SK-N-SH treated with all-trans-retinoic acid at 6 μM for 48 hours (cell line): ENCODE results near the gene AADAT.

Source experiments
- ATAC-seq: fragments of 200-7000 bp; cut with Tn5 transposase; 3 replicates; pipeline ENCODE4 v1.9.1; 2020; ENCODE audit warnings: mild to moderate bottlenecking, moderate library complexity
- ARNTL ChIP-seq: fragments of 450-650 bp; formaldehyde crosslinking; IDR thresholded peaks from 2 replicates; pipeline ENCODE4 v1.5.0; 2020; ENCODE audit warnings: low read depth, mild to moderate bottlenecking, moderate library complexity, borderline replicate concordance
- BACH2 ChIP-seq: fragments of 250-450 bp; sonication (Bioruptor Pico); IDR thresholded peaks from 2 replicates; pipeline ENCODE4 v1.9.0; 2021; ENCODE audit warnings: mild to moderate bottlenecking, borderline replicate concordance
- CSDC2 ChIP-seq: fragments of 250-450 bp; sonication (Bioruptor Pico); IDR thresholded peaks from 2 replicates; pipeline ENCODE4 v1.5.0; 2020; ENCODE audit warnings: mild to moderate bottlenecking, moderate library complexity
- ESRRG ChIP-seq: fragments of 250-450 bp; sonication (Bioruptor Pico); IDR thresholded peaks from 2 replicates; pipeline ENCODE4 v1.6.1; 2021; ENCODE audit warnings: mild to moderate bottlenecking
- ISL1 ChIP-seq: fragments of 250-450 bp; sonication (Bioruptor Pico); IDR thresholded peaks from 2 replicates; pipeline ENCODE4 v2.1.2; 2022; ENCODE audit warnings: mild to moderate bottlenecking, moderate library complexity
- PPARA ChIP-seq: fragments of 250-450 bp; sonication (Bioruptor Pico); IDR thresholded peaks from 2 replicates; pipeline ENCODE4 v1.5.0; 2020; ENCODE audit warnings: mild to moderate bottlenecking, borderline replicate concordance
- SNAI2 ChIP-seq: fragments of 250-450 bp; sonication (Bioruptor Pico); IDR thresholded peaks from 2 replicates; pipeline ENCODE4 v1.5.0; 2020; ENCODE audit warnings: mild to moderate bottlenecking, moderate library complexity
- TCF4 ChIP-seq: fragments of 250-450 bp; sonication (Bioruptor Pico); IDR thresholded peaks from 2 replicates; pipeline ENCODE4 v1.8.0; 2021; ENCODE audit warnings: mild to moderate bottlenecking, moderate library complexity, borderline replicate concordance
- ZC3H10 ChIP-seq: fragments of 250-450 bp; sonication (Bioruptor Pico); IDR thresholded peaks from 2 replicates; pipeline ENCODE4 v1.5.1; 2021; ENCODE audit warnings: mild to moderate bottlenecking, moderate library complexity
- ZFP3 ChIP-seq: fragments of 250-450 bp; sonication (Bioruptor Pico); IDR thresholded peaks from 2 replicates; pipeline ENCODE4 v1.5.0; 2020; ENCODE audit warnings: mild to moderate bottlenecking, moderate library complexity
- ZFP30 ChIP-seq: fragments of 450-650 bp; formaldehyde crosslinking; IDR thresholded peaks from 2 replicates; pipeline ENCODE4 v1.5.0; 2022; ENCODE audit warnings: mild to moderate bottlenecking, moderate library complexity
- ZNF565 ChIP-seq: fragments of 450-650 bp; formaldehyde crosslinking; conservative IDR thresholded peaks from 2 replicates; pipeline ENCODE4 v1.5.0; 2020; ENCODE audit warnings: low read depth, mild to moderate bottlenecking, moderate library complexity
- ZNF8 ChIP-seq: fragments of 450-650 bp; formaldehyde crosslinking; IDR thresholded peaks from 2 replicates; pipeline ENCODE4 v1.5.0; 2020; ENCODE audit warnings: mild to moderate bottlenecking, moderate library complexity
- TF ChIP-seq, protein P1 (sequence below): fragments of 250-450 bp; sonication (Bioruptor Pico); IDR thresholded peaks from 2 replicates; pipeline ENCODE4 v1.8.0; 2020; ENCODE audit warnings: mild to moderate bottlenecking, moderate library complexity, borderline replicate concordance
- TF ChIP-seq, protein P2 (sequence below): fragments of 250-450 bp; sonication (Bioruptor Pico); IDR thresholded peaks from 2 replicates; pipeline ENCODE4 v1.5.1; 2021; ENCODE audit warnings: mild to moderate bottlenecking, moderate library complexity
- TF ChIP-seq, protein P3 (sequence below): fragments of 250-450 bp; sonication (Bioruptor Pico); IDR thresholded peaks from 2 replicates; pipeline ENCODE4 v1.5.1; 2020; ENCODE audit warnings: low read depth, mild to moderate bottlenecking, moderate library complexity
- TF ChIP-seq, protein P4 (sequence below): fragments of 250-450 bp; sonication (Bioruptor Pico); IDR thresholded peaks from 2 replicates; pipeline ENCODE4 v1.5.0; 2020; ENCODE audit warnings: mild to moderate bottlenecking, moderate library complexity
- TF ChIP-seq, protein P5 (sequence below): fragments of 250-450 bp; sonication (Bioruptor Pico); IDR thresholded peaks from 2 replicates; pipeline ENCODE4 v1.8.0; 2021; ENCODE audit warnings: low read depth, mild to moderate bottlenecking, moderate library complexity, borderline replicate concordance

The AADAT gene

DNA sequence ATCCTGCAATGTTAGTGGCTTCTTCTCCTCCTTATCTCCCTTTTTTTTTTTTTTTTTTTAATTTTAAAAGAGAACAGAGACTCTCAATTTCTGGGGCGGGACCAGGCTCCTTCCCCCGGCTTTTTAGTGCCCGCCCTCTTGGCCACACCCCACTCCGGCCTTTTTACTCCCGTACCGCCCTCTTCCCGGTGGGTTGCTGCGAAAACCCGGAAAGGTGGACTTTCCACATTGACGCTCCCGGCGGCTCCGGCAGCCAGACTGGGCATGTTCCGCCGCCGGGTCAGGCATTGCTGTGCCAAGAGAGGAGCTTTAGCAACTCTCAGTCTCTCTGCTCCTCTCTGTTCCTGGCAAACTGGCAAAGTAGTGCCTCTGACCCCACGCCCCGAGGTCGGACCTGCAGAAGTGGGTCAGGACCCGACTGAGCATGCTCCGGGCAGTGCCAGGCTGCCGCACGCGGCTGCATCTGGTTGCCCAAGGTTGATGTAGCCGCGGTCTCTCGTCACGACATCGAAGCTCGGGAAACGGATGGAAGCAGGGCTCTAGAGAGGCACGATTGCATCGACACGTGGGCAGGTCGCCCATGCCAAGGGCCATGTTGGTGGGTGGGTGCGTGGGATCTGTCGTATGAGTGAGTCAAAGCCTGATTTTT lies 62.5 kb downstream of the AADAT start (continued):
- TF ChIP-seq, protein P1, sequence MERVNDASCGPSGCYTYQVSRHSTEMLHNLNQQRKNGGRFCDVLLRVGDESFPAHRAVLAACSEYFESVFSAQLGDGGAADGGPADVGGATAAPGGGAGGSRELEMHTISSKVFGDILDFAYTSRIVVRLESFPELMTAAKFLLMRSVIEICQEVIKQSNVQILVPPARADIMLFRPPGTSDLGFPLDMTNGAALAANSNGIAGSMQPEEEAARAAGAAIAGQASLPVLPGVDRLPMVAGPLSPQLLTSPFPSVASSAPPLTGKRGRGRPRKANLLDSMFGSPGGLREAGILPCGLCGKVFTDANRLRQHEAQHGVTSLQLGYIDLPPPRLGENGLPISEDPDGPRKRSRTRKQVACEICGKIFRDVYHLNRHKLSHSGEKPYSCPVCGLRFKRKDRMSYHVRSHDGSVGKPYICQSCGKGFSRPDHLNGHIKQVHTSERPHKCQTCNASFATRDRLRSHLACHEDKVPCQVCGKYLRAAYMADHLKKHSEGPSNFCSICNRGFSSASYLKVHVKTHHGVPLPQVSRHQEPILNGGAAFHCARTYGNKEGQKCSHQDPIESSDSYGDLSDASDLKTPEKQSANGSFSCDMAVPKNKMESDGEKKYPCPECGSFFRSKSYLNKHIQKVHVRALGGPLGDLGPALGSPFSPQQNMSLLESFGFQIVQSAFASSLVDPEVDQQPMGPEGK (CRISPR knock-in tag), result no peak
- TF ChIP-seq ZNF8 (no peak), ISL1 (CRISPR knock-in tag) (no peak), BACH2 (CRISPR knock-in tag) (no peak), ZFP30 (no peak), TCF4 (CRISPR knock-in tag) (no peak), PPARA (CRISPR knock-in tag) (no peak), SNAI2 (CRISPR knock-in tag) (no peak)
- TF ChIP-seq, protein P2, sequence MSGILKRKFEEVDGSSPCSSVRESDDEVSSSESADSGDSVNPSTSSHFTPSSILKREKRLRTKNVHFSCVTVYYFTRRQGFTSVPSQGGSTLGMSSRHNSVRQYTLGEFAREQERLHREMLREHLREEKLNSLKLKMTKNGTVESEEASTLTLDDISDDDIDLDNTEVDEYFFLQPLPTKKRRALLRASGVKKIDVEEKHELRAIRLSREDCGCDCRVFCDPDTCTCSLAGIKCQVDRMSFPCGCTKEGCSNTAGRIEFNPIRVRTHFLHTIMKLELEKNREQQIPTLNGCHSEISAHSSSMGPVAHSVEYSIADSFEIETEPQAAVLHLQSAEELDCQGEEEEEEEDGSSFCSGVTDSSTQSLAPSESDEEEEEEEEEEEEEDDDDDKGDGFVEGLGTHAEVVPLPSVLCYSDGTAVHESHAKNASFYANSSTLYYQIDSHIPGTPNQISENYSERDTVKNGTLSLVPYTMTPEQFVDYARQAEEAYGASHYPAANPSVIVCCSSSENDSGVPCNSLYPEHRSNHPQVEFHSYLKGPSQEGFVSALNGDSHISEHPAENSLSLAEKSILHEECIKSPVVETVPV, result no peak
- TF ChIP-seq, protein P3, sequence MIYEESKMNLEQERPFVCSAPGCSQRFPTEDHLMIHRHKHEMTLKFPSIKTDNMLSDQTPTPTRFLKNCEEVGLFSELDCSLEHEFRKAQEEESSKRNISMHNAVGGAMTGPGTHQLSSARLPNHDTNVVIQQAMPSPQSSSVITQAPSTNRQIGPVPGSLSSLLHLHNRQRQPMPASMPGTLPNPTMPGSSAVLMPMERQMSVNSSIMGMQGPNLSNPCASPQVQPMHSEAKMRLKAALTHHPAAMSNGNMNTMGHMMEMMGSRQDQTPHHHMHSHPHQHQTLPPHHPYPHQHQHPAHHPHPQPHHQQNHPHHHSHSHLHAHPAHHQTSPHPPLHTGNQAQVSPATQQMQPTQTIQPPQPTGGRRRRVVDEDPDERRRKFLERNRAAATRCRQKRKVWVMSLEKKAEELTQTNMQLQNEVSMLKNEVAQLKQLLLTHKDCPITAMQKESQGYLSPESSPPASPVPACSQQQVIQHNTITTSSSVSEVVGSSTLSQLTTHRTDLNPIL, result no peak
- TF ChIP-seq, protein P4, sequence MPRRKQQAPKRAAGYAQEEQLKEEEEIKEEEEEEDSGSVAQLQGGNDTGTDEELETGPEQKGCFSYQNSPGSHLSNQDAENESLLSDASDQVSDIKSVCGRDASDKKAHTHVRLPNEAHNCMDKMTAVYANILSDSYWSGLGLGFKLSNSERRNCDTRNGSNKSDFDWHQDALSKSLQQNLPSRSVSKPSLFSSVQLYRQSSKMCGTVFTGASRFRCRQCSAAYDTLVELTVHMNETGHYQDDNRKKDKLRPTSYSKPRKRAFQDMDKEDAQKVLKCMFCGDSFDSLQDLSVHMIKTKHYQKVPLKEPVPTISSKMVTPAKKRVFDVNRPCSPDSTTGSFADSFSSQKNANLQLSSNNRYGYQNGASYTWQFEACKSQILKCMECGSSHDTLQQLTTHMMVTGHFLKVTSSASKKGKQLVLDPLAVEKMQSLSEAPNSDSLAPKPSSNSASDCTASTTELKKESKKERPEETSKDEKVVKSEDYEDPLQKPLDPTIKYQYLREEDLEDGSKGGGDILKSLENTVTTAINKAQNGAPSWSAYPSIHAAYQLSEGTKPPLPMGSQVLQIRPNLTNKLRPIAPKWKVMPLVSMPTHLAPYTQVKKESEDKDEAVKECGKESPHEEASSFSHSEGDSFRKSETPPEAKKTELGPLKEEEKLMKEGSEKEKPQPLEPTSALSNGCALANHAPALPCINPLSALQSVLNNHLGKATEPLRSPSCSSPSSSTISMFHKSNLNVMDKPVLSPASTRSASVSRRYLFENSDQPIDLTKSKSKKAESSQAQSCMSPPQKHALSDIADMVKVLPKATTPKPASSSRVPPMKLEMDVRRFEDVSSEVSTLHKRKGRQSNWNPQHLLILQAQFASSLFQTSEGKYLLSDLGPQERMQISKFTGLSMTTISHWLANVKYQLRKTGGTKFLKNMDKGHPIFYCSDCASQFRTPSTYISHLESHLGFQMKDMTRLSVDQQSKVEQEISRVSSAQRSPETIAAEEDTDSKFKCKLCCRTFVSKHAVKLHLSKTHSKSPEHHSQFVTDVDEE (CRISPR knock-in tag), result peak; percentile 76

DNA sequence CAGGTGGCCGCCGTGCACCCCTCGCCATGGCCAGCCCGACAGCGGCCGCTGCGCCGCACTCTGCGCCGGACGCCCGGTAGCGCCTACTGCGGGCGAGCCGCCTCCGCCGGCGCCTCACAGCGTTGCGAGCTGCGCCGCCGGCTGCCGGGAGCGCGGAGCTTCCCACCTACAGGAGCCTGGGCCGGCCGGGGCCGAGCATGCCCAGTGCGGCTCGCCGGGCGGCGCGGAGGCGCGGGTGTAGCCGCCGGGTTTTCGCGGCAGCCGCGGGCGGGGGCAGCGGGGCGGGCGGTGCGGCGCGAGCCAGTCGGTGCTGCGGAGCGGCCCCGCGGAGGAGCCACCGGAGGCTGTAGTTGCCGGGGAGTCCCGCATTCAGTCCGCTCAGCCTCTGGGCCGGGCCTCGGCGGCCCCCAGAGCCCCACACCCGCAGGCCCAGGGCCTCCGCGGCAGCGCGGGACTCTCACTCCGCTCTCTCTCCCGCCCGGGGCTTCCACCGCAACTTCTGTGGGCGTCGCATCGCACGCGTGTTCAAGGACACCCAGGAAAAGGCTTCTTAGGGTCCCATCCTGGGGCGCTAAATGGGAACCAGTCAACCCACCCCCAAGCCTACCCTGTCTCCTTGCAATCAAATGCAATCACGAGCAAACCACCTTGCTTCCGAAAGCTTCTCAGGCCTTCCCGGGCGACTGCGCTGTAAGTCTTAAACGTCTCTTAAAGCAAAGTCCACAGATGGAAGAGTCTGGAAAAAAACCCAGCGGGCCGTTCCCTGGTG lies 63.3 kb downstream of the AADAT start, which contains the start of gene MFAP3L:
Gene MFAP3L (minus strand): TSS at position 143 of the 769 bp plus-strand sequence. CDS start 20,518 bp downstream, outside the sequence.
- TF ChIP-seq CSDC2, result 0 out of 2 replicates have a peak, but pooled peaks have one; percentile 29
- TF ChIP-seq, protein P1 (CRISPR knock-in tag), result no peak
- peak; percentile 88 for ATAC-seq

DNA sequence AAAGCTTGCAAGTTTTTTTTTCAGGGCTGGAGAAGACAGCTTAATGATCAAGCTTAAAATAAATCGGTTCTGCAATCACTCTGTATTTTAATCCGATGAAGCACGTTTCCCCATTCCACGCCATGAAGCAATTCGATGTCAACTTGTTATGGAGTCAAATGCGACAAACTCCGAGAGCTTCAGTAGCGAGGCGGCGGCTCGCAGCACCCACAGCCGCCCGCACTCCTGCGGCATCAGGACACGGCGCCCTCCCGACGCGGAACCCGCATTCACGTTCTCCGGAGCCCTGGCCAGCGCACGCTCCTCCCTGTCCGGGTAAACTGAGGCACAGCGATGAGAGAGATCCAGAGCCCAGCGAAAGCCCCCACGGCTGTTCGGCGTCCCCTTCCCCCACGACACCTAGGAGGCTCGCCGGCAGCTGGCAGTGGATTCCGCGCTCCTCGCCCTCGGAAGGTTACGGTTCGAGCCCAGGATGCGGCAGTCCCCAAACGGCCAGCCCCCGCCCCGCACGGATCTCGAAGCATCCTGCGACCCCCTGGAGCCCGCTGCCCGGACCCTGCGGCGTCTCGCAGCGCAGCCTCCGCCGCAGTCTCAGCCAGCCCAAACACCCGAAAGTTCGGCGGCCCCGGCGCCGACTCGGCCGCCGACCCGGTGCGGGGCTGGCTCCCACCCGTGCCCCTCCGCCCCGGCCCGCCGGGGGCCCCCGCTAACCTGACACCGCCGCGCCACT lies 64.1 kb downstream of the AADAT start:
- ATAC-seq, result no peak
- TF ChIP-seq CSDC2 (no peak), ZC3H10 (CRISPR knock-in tag) (no peak), ARNTL (CRISPR knock-in tag) (no peak), ISL1 (CRISPR knock-in tag) (no peak), ZNF565 (CRISPR knock-in tag) (no peak), SNAI2 (CRISPR knock-in tag) (no peak), ESRRG (CRISPR knock-in tag) (no peak), PPARA (CRISPR knock-in tag) (no peak), ZFP3 (no peak)
- TF ChIP-seq, protein P2, result no peak
- TF ChIP-seq, protein P1 (CRISPR knock-in tag), result no peak
- TF ChIP-seq, protein P5, sequence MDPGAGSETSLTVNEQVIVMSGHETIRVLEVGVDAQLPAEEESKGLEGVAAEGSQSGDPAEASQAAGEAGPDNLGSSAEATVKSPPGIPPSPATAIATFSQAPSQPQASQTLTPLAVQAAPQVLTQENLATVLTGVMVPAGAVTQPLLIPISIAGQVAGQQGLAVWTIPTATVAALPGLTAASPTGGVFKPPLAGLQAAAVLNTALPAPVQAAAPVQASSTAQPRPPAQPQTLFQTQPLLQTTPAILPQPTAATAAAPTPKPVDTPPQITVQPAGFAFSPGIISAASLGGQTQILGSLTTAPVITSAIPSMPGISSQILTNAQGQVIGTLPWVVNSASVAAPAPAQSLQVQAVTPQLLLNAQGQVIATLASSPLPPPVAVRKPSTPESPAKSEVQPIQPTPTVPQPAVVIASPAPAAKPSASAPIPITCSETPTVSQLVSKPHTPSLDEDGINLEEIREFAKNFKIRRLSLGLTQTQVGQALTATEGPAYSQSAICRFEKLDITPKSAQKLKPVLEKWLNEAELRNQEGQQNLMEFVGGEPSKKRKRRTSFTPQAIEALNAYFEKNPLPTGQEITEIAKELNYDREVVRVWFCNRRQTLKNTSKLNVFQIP (CRISPR knock-in tag), result no peak
